SK-N-SH (cell line): ENCODE data around the gene PIEZO2.

Experiments
- EP300 ChIP-seq, 2 experiments: IDR thresholded peaks; 2 replicates each; pipeline versions ENCODE4 v1.4.0 to v1.6.1; 2012; ENCODE audit warnings: borderline replicate concordance in 1 of 2, low read depth in 1 of 2, low read length in 1 of 2
- FOXJ3 ChIP-seq: sonication (generic); formaldehyde crosslinking; IDR thresholded peaks from 2 replicates; pipeline ENCODE4 v1.5.1; 2020; ENCODE audit warnings: mild to moderate bottlenecking, missing genetic modification reagents
- GABPA ChIP-seq: IDR thresholded peaks from 2 replicates; pipeline ENCODE4 v1.4.0; 2012; ENCODE audit warnings: low read depth, mild to moderate bottlenecking
- JUND ChIP-seq: IDR thresholded peaks from 2 replicates; pipeline ENCODE4 v1.4.0; 2012
- MAX ChIP-seq: IDR thresholded peaks from 2 replicates; pipeline ENCODE4 v1.4.0; 2012; ENCODE audit warnings: low read depth
- MXI1 ChIP-seq: IDR thresholded peaks from 2 replicates; pipeline ENCODE4 v1.6.1; 2012; ENCODE audit warnings: mild to moderate bottlenecking, low read depth, low read length, improper control_type of control experiment
- POLR2AphosphoS5 ChIP-seq: IDR thresholded peaks from 2 replicates; pipeline ENCODE4 v1.6.1; 2012; ENCODE audit warnings: low read depth, low read length
- YY1 ChIP-seq: IDR thresholded peaks from 2 replicates; pipeline ENCODE4 v1.4.0; 2012; ENCODE audit warnings: low read depth, mild to moderate bottlenecking

DNA sequence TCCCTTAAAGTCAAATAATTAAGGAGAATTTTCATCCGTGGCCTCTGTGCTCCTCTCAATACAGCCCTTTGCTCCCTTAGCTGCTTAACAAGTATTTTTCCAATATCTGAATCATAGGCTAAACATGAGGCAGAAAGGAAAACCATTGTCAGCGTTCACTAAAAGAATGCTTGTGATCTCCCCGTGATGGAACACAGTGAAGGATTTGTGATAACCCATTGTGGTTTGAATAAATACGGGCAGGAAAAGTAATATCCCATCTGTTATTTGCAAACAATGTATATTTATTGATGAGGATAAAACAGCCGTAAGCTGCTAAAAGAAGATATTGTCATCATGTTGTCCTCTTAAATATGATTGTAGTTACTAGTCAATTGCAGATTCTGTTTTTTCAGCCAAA, 365.4 kb downstream of the PIEZO2 start:
- TF ChIP-seq GABPA (no peak), POLR2AphosphoS5 (no peak), MAX (no peak), MXI1 (no peak), JUND (no peak), EP300 (IDR thresholded peaks at IDR 0.05; ENCODE audit: borderline replicate concordance in 1 of 2, low read depth in 1 of 2, low read length in 1 of 2) (no peak), YY1 (no peak), FOXJ3 (no peak)
